Skeletal muscle cell (primary cell): ENCODE data around the gene SSUH2.

Experiments used
- DNase-seq: peaks from one replicate; pipeline ENCODE4 v3.0.0-alpha.2; 2010; ENCODE audit warnings: low read depth
- H3K4me3 ChIP-seq: 2 replicates; pipeline ENCODE4 v1.5.1; 2011; ENCODE audit warnings: low read depth, mild to moderate bottlenecking, control low read depth, low read length, moderate library complexity

Gene SSUH2

DNA sequence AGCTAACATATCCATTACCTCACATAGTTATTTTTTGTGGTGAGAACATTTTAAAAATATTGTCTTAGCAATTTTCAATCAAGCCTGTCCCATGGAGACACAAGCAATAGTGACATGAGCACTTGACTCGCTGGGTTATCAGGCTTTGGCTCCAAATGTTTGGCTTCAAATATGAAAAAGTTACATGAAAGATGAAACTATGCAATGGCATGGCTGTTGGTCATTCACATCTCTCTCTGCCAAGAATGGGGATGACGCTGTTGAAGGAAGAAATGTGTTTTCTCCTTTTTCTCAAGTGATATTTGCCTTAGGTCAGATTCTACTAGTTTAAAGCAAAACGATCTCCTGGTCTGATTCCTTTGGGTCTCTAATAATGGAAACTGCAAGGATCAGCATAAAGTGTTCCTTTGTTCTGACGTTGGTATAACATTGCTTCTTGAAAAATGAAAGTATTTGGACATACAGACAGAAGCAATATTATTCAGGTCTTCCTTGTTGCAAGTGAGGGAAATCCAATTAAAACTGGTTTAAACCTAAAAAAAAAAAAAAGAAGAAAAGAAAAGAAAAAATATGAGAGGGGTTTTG is 71.2 kb downstream of the SSUH2 start:
- no peak for DNase-seq
- H3K4me3 ChIP-seq: no peak overlapping the region

DNA sequence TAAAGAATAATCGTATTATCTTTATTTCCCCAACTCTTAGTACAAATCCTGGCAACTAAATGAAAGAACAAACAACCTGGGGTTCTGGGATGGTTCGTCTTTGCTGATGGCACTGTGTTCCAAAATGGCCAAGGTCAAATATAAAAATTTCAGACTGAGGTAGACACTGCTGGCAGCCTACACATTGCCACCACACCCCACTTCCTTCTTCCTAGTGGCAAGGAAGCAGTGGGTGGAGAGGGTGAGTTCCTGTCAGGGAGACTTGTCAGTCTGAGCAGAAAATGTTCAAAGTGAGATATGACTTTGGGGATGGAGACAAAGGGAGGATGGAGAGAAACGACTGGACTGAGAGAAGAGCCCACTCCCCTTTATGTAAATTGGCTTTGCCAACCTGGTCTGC is 73.3 kb downstream of the SSUH2 start:
- no peak overlapping the region for H3K4me3 ChIP-seq
- no peak for DNase-seq
